HepG2 (cell line): ENCODE results near the gene KLC4. TPM values are rescaled to one million over a fixed set of nuclear protein-coding genes. Genes with fewer than 3 reads are reported as not detected.

Experiments used
- CBX1 ChIP-seq: IDR thresholded peaks from one replicate; pipeline ENCODE4 v1.6.1; 2016; ENCODE audit warnings: antibody characterized with exemption, low read depth
- CREM ChIP-seq, 2 experiments: sonication (generic) in 1 of 2; formaldehyde crosslinking in 1 of 2; IDR thresholded peaks; 2 replicates each; pipeline versions ENCODE4 v1.4.0 to v1.6.1; 2016 to 2020; ENCODE audit warnings: antibody characterized with exemption in 1 of 2, mild to moderate bottlenecking in 1 of 2, missing genetic modification reagents in 1 of 2
- ETS1 ChIP-seq: sonication (generic); formaldehyde crosslinking; IDR thresholded peaks from 2 replicates; pipeline ENCODE4 v1.4.0; 2020; ENCODE audit warnings: missing genetic modification reagents
- HCFC1 ChIP-seq: fragments of 150-350 bp; IDR thresholded peaks from 2 replicates; pipeline ENCODE4 v1.6.1; 2014; ENCODE audit warnings: low read depth, low read length
- HNF1A ChIP-seq, 2 experiments: sonication (generic) in 1 of 2; formaldehyde crosslinking in 1 of 2; IDR thresholded peaks; 2 replicates each; pipeline versions ENCODE4 v1.4.0 to v1.6.1; 2016 to 2020; ENCODE audit warnings: borderline replicate concordance in 1 of 2, low read depth in 1 of 2, mild to moderate bottlenecking in 1 of 2, missing genetic modification reagents in 1 of 2
- KLF11 ChIP-seq: IDR thresholded peaks from 2 replicates; pipeline ENCODE4 v1.6.1; 2016; ENCODE audit warnings: missing compliant biosample characterization
- KMT2A ChIP-seq: sonication (generic); formaldehyde crosslinking; IDR thresholded peaks from 2 replicates; pipeline ENCODE4 v1.4.0; 2020; ENCODE audit warnings: missing genetic modification reagents
- NFKB2 ChIP-seq: sonication (generic); formaldehyde crosslinking; IDR thresholded peaks from 2 replicates; pipeline ENCODE4 v1.4.0; 2020; ENCODE audit warnings: missing genetic modification reagents, borderline replicate concordance
- NONO ChIP-seq, 2 experiments: fragments of 450-650 bp in 1 of 2; sonication (generic) in 1 of 2; formaldehyde crosslinking in 1 of 2; IDR thresholded peaks in 1 of 2; conservative IDR thresholded peaks in 1 of 2; 2 replicates each; pipeline versions ENCODE4 v1.6.1 to v1.8.0; 2017 to 2022; ENCODE audit warnings: mild to moderate bottlenecking in 1 of 2, missing genetic modification reagents in 1 of 2, moderate library complexity in 1 of 2
- NR2F6 ChIP-seq, 2 experiments: IDR thresholded peaks; 2 replicates each; pipeline ENCODE4 v1.6.1; 2016; ENCODE audit warnings: antibody characterized with exemption in 1 of 2, mild to moderate bottlenecking in 1 of 2
- PCBP1 ChIP-seq: fragments of 200-400 bp; formaldehyde crosslinking; IDR thresholded peaks from 2 replicates; pipeline ENCODE4 v1.6.1; 2017; ENCODE audit warnings: mild to moderate bottlenecking, low read depth, low read length, borderline replicate concordance
- RFX1 ChIP-seq: fragments of 450-650 bp; IDR thresholded peaks from 2 replicates; pipeline ENCODE4 v1.6.1; 2017
- SMAD1 ChIP-seq: sonication (generic); formaldehyde crosslinking; IDR thresholded peaks from 2 replicates; pipeline ENCODE4 v1.4.0; 2020; ENCODE audit warnings: missing genetic modification reagents, low read depth, mild to moderate bottlenecking, borderline replicate concordance
- SRY ChIP-seq: sonication (generic); formaldehyde crosslinking; IDR thresholded peaks from 2 replicates; pipeline ENCODE4 v1.8.0; 2022; ENCODE audit warnings: mild to moderate bottlenecking, missing genetic modification reagents
- SUZ12 ChIP-seq: fragments of 150-350 bp; IDR thresholded peaks from 2 replicates; pipeline ENCODE4 v1.6.1; 2014; ENCODE audit warnings: low read depth, low read length
- TEAD2 ChIP-seq: sonication (generic); formaldehyde crosslinking; IDR thresholded peaks from 2 replicates; pipeline ENCODE4 v1.9.0; 2021; ENCODE audit warnings: missing genetic modification reagents
- TFDP1 ChIP-seq: IDR thresholded peaks from 2 replicates; pipeline ENCODE4 v1.6.1; 2016; ENCODE audit warnings: missing compliant biosample characterization, missing genetic modification reagents, borderline replicate concordance
- ZNF260 ChIP-seq: sonication (generic); formaldehyde crosslinking; IDR thresholded peaks from 2 replicates; pipeline ENCODE4 v1.4.0; 2020; ENCODE audit warnings: missing genetic modification reagents, low read depth, mild to moderate bottlenecking, borderline replicate concordance
- ZNF317 ChIP-seq: sonication (generic); formaldehyde crosslinking; IDR thresholded peaks from 2 replicates; pipeline ENCODE4 v1.5.0; 2020; ENCODE audit warnings: mild to moderate bottlenecking, missing genetic modification reagents
- ZNF460 ChIP-seq: sonication (generic); formaldehyde crosslinking; IDR thresholded peaks from 2 replicates; pipeline ENCODE4 v1.5.1; 2020; ENCODE audit warnings: missing genetic modification reagents, mild to moderate bottlenecking, borderline replicate concordance
- ZNF563 ChIP-seq: sonication (generic); formaldehyde crosslinking; IDR thresholded peaks from 2 replicates; pipeline ENCODE4 v1.8.0; 2022; ENCODE audit warnings: mild to moderate bottlenecking, moderate library complexity, missing genetic modification reagents
- ZNF619 ChIP-seq: sonication (generic); formaldehyde crosslinking; IDR thresholded peaks from 2 replicates; pipeline ENCODE4 v1.4.0; 2020; ENCODE audit warnings: mild to moderate bottlenecking, missing genetic modification reagents
- ZNF746 ChIP-seq: sonication (generic); formaldehyde crosslinking; IDR thresholded peaks from 2 replicates; pipeline ENCODE4 v1.8.0; 2022; ENCODE audit warnings: mild to moderate bottlenecking, missing genetic modification reagents
- polyA plus RNA-seq, 8 experiments: library from polyadenylated mRNA; depleted of rRNA in 3 of 8; stranded (reverse) in 7 of 8; unstranded in 1 of 8; fragments of >200 nt; fragmentation: Illumina TruSeq in 4 of 8; extraction: Trizol in 4 of 8; gene quantifications; 2 replicates each; pipeline versions ENCODE4 v1.2.1 to v1.2.3, GENCODE V29; 2011 to 2016; ENCODE audit warnings: low read depth in 4 of 8, missing spikeins in 1 of 8, mixed read lengths in 1 of 8; ENCODE audit not compliant: insufficient read depth in 1 of 8
- total RNA-seq, 5 experiments: library from RNA; depleted of rRNA; stranded (reverse); fragments of >200 nt; fragmentation: Illumina TruSeq; extraction: Trizol; gene quantifications; 2 replicates each; pipeline ENCODE4 v1.2.3, GENCODE V29; 2016; ENCODE audit warnings: low read depth in 1 of 5

The KLC4 gene
- total and polyA plus RNA-seq, 2 of the 13 experiments (the other 11 are each of a cell fraction or from before 2014, with no cell fraction given), result 45.4 to 70.4 TPM

- TF ChIP-seq SRY (CRISPR knock-in tag), result no peak; the same call in 1 of the 2 replicates
- TF ChIP-seq NONO (IDR thresholded peaks at IDR 0.05), result no peak
- TF ChIP-seq NONO (CRISPR knock-in tag; conservative IDR thresholded peaks at IDR 0.05), result 0 out of 2 replicates have a peak, but pooled peaks have one; percentile 45
- TF ChIP-seq PCBP1, result peak; percentile 91; the same call in 1 of the 2 replicates
- TF ChIP-seq TFDP1, result peak; percentile 84
- TF ChIP-seq ZNF746 (CRISPR knock-in tag), result no peak
- TF ChIP-seq ZNF317 (CRISPR knock-in tag), result no peak
- TF ChIP-seq CBX1, result no peak
- peak; percentile 98 for TF ChIP-seq CREM (IDR thresholded peaks at IDR 0.05)
- no peak for TF ChIP-seq CREM (CRISPR knock-in tag; IDR thresholded peaks at IDR 0.05)
- TF ChIP-seq ZNF460 (CRISPR knock-in tag), result no peak
- no peak for TF ChIP-seq ZNF260 (CRISPR knock-in tag)
- TF ChIP-seq NFKB2 (CRISPR knock-in tag), result peak; percentile 65; the same call in 1 of the 2 replicates
- TF ChIP-seq HCFC1, result peak; percentile 97
- TF ChIP-seq KMT2A (CRISPR knock-in tag), result peak; percentile 21; the same call in 1 of the 2 replicates
- no peak for TF ChIP-seq TEAD2 (CRISPR knock-in tag)
- peak; percentile 83 for TF ChIP-seq SUZ12
- peak; percentile 85 for TF ChIP-seq ZNF563 (CRISPR knock-in tag)
- peak; percentile 36; the same call in 1 of the 2 replicates for TF ChIP-seq SMAD1
- peak; percentile 46 for TF ChIP-seq ZNF619
- no peak; the same call in 1 of the 2 replicates for TF ChIP-seq HNF1A (IDR thresholded peaks at IDR 0.05; ENCODE audit: low read depth)
- TF ChIP-seq HNF1A (CRISPR knock-in tag; IDR thresholded peaks at IDR 0.05; ENCODE audit: borderline replicate concordance), result peak; percentile 77; the same call in 1 of the 2 replicates
- peak; percentile 86 for TF ChIP-seq KLF11 (CRISPR knock-in tag)
- TF ChIP-seq ETS1 (CRISPR knock-in tag), result no peak
- TF ChIP-seq RFX1, result no peak; the same call in 1 of the 2 replicates
- TF ChIP-seq NR2F6 (IDR thresholded peaks at IDR 0.05), result no peak
- TF ChIP-seq NR2F6 (CRISPR knock-in tag; IDR thresholded peaks at IDR 0.05), result peak; percentile 24; the same call in 1 of the 2 replicates
Measured at GRCh38 chr6:43013843-43014433, 45.5 kb upstream of the KLC4 start, which contains the start of the genes KLHDC3 and MEA1 (continued).
